HG02840 (cell line): Measurements from ENCODE around the gene CS.
A peak's percentile ranks its signal among the peaks of the same experiment; 100 is the strongest.
"Not testable (repeated sequence)": the region's sequence is repeated elsewhere in the genome, so short reads cannot be mapped to it uniquely, and the experiment has no call there.

Experiments
- ATAC-seq: cut with Tn5 transposase; IDR thresholded peaks from one replicate; pipeline ENCODE4 v1.9.1; 2021; ENCODE audit warnings: mild to moderate bottlenecking, moderate library complexity, moderate number of reproducible peaks; ENCODE audit not compliant: unreplicated experiment, low FRiP score

The CS gene

DNA sequence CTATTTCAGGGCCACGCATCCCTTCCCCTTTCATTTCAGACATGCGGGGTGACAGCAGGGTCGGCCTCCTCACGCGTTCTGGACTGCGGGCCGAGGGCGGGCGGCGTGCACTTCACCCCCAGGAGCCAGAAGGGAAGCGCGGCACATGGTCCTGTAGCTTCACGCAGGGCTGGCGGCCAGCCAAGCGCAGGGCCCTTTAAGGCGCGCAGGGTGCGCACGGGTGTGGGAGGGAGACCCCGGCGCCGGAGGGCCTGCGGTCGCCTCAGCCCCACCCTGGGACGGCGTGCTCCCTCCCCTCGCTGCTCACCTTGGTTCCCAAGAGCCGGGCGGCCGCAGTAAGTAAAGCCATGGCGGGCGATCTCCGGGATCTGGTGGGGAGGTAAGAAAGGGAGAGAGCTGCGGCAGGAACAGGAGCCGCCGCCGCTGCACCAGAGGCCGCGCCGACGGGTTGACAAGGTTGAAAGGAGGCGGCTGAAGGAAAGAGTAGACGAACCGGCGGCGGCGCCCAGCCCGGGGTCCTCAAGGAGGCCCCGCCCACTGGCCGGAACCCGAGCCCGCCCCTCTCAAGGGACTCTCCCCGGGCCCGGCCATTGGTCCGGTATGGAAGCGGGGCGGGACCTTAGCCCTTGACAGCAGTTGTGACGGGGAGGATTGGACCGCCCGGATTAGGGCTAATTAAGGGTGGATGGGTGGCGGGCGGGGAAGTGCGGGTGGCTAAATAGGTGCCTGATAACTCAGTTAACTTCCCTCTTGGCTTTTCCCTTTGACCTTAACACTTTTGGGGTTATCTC, at the start of gene CS:
CS (minus strand) TSS at position 478 of the 791 bp plus-strand sequence; CDS start at position 349, 129 bp downstream.
- ATAC-seq: peak; percentile 92

GRCh38 chr12:56348776-56349175, 48.6 kb upstream of the CS start:
- ATAC-seq: no peak

DNA sequence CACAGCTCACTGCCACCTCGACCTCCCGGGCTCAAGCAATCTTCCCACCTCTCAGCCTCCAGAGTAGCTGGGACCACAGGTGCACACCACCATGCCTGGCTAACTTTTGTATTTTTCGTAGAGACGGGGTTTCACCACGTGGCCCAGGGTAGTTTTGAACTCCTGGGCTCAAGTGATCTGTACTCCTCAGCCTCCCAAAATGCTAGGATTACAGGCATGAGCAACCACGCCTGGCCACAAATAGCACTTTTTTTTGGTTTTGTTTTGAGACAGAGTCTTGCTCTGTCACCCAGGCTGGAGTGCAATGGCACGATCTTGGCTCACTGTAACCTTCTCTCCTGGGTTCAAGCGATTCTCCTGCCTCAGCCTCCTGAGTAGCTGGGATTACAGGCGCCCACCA, 47.1 kb upstream of the CS start:
- ATAC-seq: not testable (repeated sequence)

GRCh38 chr12:56346675-56347074, 46.5 kb upstream of the CS start:
- no peak for ATAC-seq

DNA sequence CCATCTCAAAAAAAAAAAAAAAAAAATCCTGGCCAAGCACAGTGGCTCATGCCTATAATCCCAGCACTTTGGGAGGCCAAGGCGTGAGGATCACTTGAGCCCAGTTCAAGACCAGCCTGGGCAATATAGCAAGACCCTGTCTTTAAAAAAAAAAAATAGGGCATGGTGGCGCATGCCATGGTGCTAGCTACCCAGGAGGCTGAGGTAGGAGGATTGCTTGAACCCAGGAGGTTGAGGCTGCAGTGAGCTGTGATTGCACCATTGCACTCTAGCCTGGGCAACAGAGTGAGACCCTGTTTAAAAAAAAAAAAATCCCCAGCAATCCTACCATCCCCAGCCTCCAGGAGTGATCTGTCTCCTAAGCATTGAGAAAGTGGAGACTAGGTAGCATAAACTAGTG, 42.2 kb upstream of the CS start:
- ATAC-seq: not testable (repeated sequence)

DNA sequence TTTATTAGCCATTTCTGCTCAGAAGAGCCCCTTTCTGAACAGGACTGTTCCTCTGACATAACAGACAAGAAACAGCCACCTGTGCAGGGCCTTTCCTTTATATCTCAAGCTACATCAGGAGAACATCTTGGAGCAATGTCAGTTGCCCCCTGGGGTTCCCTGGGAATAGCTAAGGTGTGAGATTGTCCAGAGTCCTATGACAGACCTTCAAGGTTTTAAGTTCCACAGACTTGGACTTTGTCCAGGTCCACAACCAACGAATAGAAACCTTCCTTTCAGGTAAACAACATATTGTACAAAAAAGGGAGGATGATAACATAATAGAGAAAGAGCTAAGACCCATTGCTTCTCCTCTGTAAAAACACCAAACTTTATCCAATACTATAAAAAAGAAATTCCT, 41.5 kb upstream of the CS start:
- ATAC-seq: no peak

- ATAC-seq: no peak
Measured at GRCh38 chr12:56339158-56339422, 39.0 kb upstream of the CS start.

GRCh38 chr12:56338308-56339157, 38.4 kb upstream of the CS start, which contains the start of gene IL23A:
Gene IL23A (plus strand): TSS chr12:56338884. CDS start chr12:56339045, 161 bp downstream.
- no peak for ATAC-seq

GRCh38 chr12:56337753-56338251, 37.7 kb upstream of the CS start:
- ATAC-seq: no peak

- no peak for ATAC-seq
Measured at GRCh38 chr12:56336361-56337167, 36.4 kb upstream of the CS start.

DNA sequence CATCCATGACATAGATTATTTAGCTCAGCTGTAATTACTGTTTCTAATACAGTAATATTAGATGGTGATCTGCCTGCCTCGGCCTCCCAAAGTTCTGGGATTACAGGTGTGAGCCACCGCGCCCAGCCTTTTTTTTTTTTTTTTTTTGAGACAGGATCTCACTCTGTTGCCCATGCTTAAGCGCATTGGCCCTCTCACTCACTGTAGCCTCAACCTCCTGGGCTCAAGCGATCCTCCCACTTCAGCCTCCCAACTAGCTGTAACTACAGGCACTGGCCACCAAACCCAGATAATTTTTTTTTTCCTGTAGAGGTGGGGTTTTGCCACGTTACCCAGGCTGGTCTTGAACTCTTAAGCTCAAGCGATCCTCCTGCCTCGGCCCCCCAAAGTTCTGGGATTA, 35.4 kb upstream of the CS start:
- ATAC-seq: not testable (repeated sequence)

GRCh38 chr12:56334490-56334793, 34.3 kb upstream of the CS start:
- ATAC-seq: no peak

DNA sequence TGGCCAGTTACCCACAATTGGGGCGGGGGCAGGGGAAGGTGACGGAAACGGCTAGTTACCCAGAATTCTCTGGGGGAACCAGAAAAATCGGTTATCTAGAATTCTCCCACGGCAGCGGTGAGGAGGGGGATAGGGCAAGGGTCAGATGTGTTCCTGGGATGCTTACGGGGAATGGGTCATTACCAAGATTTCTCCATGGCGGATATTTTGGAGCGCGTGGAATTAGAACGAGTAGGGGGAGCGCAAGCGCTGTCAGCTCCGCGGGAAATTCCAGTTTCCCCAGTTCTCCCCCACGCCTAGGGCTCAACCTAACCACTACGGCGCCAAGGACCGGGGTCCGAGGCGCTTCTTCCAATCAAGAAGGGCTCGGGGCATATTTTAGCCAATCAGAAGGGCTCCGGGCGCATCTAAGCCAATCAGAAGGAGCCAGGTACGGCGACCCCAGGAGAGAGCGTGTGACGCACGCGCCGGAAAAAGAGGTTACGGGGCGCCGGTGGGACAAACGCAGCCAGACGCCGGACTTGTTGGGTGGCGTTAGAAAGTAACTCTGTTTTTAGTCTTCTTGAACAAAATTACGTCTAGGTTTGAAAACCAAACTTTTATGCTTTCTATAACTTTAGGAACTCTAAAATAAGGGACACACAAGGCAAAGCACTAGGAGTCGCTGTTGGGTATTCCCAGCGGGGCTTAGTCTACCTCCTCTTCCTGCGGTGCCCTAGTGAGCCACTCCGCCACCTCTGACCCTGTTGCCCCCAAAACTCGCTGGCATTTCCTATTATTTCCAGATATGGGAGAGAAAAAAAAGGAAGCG, 33.8 kb upstream of the CS start, which contains the start of gene PAN2:
PAN2 (minus strand) TSS at position 322 of the 811 bp plus-strand sequence. CDS start 906 bp downstream, outside the sequence.
- peak; percentile 95 for ATAC-seq

DNA sequence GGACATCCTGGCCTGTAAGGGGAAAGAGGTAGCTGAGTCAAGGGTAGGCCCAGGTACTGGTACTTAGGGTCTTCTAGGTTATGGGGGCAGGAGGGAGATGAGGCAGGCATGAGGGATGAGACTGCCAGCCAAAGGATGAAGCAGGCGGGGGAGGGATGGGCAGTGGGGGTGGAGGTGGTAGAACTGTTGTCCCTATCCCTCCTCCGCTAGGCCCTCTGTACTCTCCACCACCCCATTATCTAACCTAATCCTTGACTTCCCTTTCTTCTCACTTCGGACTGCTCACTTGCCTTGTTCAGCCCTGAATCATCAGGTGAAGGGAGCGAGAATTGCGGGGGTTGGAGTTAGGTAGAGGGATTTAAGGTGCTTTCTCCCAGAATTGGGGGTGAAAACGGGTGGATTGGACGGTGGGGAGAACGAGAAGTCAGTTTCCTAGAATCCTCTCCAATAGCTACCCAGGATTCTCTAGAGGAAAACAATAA, 33.1 kb upstream of the CS start:
- ATAC-seq: no peak

DNA sequence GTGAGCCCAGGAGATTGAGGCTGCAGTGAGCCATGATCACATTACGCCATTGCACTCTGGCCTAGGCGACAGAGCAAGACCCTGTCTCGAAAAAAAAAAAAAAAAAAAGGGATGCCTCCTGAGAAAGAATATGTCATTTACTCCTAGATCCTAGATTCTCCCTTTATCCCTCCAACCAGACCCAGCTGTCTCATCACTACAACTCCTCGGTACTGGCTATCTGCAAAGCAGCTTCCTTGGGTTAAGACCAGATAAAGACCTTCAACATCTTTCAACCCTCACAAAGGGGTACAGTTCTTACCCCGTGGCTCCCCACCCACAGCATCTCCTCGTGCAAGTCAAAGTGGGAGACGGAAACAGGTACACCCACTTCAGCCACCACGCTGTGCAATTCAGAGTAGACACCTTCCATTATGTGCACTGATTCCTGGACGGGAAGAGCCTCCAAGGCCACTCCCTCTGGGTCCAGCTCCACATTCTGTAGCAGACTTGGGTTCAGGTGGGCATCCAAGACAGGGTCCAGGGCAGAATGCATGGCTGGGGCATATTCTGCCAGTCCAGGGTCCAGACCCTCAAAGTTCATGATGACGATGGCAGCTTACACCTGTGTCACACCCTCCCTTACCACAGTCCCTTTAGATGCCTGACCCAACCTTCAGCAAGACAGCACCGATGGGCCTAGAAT, 32.5 kb upstream of the CS start:
- ATAC-seq: no peak

GRCh38 chr12:56330936-56331490, 30.9 kb upstream of the CS start:
- no peak for ATAC-seq

- ATAC-seq: no peak
Measured at GRCh38 chr12:56326533-56326932, 26.4 kb upstream of the CS start.

DNA sequence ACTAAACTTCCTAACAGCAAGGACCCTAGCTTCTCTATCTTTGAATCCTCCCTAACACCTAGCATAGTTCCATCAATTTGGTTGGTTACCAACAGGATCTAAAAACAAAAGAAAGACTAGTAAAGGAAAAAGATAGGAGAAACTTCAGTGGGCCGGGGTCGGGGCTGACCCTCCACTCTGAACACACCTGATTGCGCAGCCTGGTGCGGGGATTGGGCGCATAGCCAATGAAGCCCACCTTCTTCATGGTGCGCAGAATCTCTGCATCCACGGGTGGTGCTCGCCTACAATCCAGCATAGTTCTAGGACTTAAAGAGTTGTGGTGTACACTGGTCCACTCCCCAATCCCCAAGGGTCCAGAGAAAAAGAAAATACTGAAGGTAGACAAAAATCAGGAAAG, 26.0 kb upstream of the CS start:
- no peak for ATAC-seq

- no peak for ATAC-seq
Measured at GRCh38 chr12:56324206-56324605, 24.1 kb upstream of the CS start.
